Activated CD4-positive, alpha-beta T cell treated with anti-CD3 and anti-CD28 coated beads, Interleukin-2, amount 50 U/mL, for 4 hours (primary cell): Measurements from ENCODE around the gene SYT10.
"Not testable (repeated sequence)": the region's sequence is repeated elsewhere in the genome, so short reads cannot be mapped to it uniquely, and the experiment has no call there.

Source experiments
- DNase-seq, 2 experiments: peaks; one replicate each; pipeline ENCODE4 v3.0.0-alpha.2; 2020

The SYT10 gene, protein sequence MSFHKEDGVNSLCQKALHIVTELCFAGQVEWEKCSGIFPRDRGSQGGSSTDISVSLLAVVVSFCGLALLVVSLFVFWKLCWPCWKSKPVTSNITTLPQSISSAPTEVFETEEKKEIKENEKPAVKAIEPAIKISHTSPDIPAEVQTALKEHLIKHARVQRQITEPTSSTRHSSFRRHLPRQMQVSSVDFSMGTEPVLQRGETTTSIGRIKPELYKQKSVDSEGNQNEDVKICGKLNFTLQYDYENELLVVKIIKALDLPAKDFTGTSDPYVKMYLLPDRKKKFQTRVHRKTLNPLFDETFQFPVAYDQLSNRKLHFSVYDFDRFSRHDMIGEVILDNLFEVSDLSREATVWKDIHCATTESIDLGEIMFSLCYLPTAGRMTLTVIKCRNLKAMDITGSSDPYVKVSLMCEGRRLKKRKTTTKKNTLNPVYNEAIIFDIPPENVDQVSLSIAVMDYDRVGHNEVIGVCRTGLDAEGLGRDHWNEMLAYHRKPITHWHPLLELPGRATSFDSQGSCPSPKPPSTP

DNA sequence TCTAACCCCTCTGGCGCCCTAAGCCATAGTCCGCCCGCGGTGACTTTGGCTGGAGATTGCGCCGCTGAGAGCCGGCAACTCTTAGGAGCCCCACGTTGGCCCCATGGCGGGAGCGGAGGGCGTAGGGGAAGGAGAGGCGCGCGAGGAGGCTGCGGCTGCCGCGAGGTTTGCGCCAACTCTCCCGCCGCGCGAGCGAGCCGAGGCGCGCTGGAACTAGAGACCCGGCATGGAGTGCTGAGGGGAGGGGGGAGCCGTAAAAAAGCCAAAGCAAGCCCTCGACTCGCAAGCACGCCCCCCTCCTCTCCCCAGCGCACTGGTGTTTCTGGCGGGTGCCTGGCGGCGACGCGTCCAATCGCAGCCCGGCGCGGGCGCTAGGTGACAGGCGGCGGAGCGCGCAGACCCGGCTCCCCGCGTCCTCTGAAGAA, at the start of gene SYT10:
Gene SYT10, minus strand, starts transcription at position 233 of the 425 bp plus-strand sequence. CDS start 297 bp downstream, outside the sequence.
- no peak for DNase-seq

GRCh38 chr12:33488036-33488435, 48.4 kb upstream of the SYT10 start:
- DNase-seq, result no peak

GRCh38 chr12:33486058-33486457, 46.4 kb upstream of the SYT10 start:
- DNase-seq, result no peak

- no peak for DNase-seq
These were observed 44.5 kb upstream of the SYT10 start for GRCh38 chr12:33484161-33484560.

DNA sequence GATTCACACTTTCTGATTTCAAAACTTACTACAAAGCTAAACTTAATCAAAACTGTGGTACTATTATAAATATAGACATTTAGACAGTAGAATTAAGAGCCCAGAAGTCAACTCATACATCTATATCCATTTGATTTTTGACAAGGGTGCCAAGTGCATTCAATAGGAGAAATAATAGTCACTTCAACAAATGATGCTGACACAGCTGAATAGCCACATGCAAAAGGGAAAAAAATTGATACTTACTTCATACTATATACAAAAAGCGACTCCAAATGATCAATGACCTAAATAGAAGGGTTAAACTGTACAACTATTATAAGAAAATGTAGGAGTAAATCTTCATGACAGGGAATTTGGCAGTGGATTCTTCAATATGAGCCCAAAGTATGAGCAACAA, 40.7 kb upstream of the SYT10 start:
- DNase-seq, result no peak

DNA sequence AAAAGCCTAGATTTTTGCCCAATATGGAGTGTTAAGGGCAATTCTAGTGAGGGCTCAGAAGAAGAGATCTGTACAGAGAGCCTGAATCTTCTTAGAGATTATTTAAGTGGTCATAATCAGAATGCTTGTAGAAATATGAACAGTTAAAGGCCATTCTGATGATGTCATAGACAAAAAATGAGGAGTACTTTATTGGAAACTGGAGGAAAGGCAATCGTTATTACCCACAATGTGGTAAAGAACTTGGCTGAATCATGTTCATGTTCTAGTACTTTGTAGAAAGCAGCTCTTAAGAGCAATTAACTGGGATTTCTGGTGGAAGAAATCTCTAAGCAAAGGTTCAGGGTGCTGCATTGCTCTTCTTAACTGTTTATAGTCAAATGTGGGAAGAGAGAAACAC, 36.4 kb upstream of the SYT10 start:
- no peak for DNase-seq

- no peak for DNase-seq
These were observed 32.7 kb upstream of the SYT10 start for GRCh38 chr12:33472299-33472698.

- DNase-seq, result no peak
These were observed 15.5 kb upstream of the SYT10 start for GRCh38 chr12:33455096-33455495.

- DNase-seq, result no peak
These were observed 10.9 kb upstream of the SYT10 start for GRCh38 chr12:33450480-33450879.

GRCh38 chr12:33440477-33440876, 858 bp upstream of the SYT10 start:
- DNase-seq, result no peak

DNA sequence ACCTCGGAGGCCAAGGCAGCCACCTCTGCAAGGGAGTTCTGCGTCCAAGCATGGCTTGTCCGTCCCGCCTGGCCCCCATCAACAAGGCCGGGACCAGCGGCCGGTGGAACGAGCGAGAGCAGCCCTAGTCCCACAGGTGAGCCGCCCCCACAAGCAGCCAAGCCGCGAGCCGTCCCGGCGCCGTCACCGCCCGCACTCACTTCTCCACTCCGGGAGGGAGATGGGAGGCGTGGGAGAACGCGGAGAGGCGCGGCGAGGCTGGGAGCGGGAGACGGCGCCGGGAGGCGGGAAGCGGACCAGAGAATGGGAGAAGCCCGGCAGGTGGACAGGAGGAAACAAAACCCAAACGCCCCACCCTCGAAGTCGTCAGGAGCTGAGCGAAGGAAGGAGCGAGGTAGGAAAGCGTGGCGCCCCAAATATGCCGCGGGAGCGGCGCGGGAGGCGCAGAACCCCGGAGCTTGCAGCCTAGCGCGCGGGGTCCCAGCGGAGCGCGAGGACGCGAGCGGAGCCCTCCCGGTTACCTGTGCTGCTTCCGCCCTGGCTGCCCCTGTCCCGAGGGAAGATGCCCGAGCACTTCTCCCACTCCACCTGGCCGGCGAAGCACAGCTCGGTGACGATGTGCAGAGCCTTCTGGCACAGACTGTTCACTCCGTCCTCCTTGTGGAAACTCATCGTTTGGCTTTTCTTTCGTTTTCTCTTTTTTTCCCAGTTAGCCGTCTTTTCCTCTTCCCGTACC, 600 bp downstream of the SYT10 start:
- DNase-seq, result no peak

DNA sequence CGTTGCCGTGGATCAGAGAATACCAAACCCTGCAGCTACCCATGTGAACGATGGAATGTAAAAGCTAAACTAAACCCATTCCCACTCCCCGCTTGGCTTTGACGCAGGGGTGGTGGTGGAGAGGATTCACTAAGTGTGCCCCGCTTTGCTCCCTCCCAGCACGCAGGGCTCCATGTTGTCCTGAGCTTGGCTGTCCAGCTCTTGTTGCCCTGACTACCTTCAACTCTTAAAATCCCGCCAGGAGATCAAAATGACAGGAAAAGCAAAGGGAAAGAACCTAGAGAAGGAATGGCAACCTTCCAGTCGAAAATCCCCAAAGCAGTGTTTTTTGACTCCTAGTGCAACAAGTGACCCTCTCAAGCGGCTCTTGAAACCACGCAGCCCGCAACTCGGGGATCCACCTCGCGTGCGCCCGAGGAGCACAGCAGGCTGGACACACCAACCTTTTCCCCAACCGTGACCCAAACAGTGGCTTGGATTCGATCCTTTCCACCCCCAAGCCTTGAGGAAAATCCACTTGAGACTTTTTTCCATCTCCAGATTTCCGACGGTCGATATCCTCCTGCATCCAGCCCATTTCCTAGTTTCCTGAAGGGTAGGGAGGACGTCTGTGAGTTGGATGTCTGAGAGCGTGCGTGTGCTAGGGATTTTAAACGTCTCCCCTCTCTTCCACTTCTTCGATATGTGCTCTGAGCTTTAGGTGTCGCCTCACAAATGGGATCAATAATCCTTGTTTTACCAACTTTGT, 1.4 kb downstream of the SYT10 start:
- DNase-seq, result no peak

- DNase-seq, result no peak
These were observed 2.0 kb downstream of the SYT10 start for GRCh38 chr12:33437598-33437997.

DNA sequence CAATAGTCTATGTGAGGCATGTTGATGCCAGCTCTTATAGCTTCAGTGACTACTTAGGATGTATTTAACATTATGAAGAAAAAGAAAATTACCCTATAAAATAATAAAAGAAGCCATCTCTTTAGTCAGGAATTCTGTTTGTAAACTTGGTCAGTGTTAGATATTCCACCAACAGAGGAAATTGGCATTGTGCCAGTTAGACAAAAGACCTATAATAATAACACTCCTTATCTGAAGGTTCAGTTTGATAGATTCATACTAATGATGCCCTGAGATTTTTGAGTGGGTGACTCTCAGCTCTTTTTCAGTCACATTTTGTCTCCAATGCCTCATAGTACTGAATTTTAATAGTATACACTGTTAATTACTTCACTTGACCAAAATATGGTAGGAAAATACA, 6.6 kb downstream of the SYT10 start:
- DNase-seq, result no peak

DNA sequence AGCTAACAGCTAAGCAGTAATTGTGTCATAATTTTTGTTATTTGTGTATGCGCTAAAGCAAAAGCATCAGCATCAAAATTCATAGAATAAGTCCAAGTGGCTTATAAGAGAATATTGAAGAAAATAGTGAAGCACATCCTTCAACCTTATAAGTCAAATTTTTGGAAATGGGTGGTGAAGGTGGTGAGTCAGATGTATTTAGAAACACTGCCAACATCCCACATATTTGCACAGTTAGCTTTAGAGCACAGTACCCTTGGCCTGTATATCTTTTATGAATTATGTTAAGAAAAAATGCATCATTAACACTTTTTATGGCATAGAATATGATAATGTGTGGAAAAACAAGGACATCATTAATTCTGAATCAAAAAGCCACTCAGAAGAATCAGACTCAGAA, 8.0 kb downstream of the SYT10 start:
- no peak for DNase-seq

- no peak for DNase-seq
These were observed 10.2 kb downstream of the SYT10 start for GRCh38 chr12:33429468-33429867.

GRCh38 chr12:33427071-33427470, 12.5 kb downstream of the SYT10 start:
- no peak for DNase-seq

GRCh38 chr12:33423706-33424105, 15.9 kb downstream of the SYT10 start:
- DNase-seq, result no peak

- DNase-seq, result not testable (repeated sequence)
These were observed 27.2 kb downstream of the SYT10 start for GRCh38 chr12:33412410-33412809.

DNA sequence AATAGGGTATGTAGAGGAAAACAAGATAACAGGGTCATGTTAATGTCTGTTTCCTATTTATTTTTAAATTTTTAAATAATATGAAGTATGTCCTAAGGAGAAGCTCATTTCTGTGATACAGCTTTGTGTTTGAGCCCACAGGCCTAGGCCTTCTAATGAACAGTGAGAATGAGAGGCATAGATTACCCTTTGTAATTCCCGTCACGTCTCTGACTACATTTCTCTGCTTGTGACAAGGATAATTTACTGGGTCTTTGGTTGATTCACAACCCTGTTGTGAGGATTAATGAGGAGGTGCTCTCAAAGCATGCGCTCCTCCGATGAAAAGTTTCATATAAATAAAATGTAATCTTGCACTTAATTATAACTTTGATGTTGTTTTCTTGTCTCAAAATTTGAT, 56.1 kb downstream of the SYT10 start:
- DNase-seq, result no peak

DNA sequence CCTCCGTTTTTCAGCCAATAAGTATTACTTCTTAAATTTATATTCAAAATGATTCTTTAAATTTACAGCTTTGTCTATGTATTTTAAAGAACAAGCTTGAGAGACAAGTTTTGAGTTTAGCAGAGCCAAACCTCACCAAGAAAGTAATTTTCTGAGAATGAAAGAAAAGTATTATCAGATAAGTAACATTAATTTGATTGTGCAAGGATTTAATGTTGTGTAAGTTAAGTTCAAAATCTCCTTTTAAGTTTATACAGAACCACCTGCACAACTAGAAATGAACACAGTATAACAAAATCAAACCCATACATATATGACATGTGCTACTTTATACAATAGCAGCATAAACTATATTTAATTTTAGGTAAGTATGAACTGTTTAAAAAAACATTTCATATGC, 63.5 kb downstream of the SYT10 start:
- DNase-seq, result no peak

DNA sequence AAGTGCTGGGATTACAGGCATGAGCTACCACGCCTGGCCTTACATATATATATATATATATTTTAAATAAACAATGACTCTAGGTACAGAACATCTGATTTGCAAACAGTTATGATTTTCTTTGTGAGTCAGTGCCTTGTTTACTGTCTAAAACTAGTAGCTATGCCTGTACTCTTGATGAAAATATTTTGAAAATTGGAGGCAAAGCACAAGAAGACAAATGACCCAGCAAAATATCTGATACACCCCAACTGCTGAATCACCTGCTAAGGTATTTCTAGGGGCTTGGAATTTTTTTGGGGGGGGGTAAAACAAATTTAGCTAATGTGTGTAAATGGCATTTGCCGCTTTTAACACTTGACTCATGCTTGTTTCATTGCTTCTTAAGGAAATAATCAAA, 69.3 kb downstream of the SYT10 start:
- no peak for DNase-seq

- no peak for DNase-seq
These were observed 82.4 kb downstream of the SYT10 start for GRCh38 chr12:33357181-33357580.
